Smooth muscle cell (in vitro differentiated cells): Measurements from ENCODE around the gene USP54. TPM values are rescaled to one million over a fixed set of nuclear protein-coding genes. Genes with fewer than 3 reads are reported as not detected.

Experiments used
- DNase-seq: peaks from one replicate; lab custom pipeline; 2025; ENCODE audit not compliant: unreplicated experiment; lab: John Stamatoyannopoulos, UW
- H2AFZ ChIP-seq: fragments of 200-600 bp; sonication (generic); 2 replicates; pipeline ENCODE4 v1.6.0; 2016; ENCODE audit warnings: antibody characterized with exemption, low read depth, mild to moderate bottlenecking
- H3F3A ChIP-seq: fragments of 200-600 bp; sonication (generic); 2 replicates; pipeline ENCODE4 v1.6.0; 2017; ENCODE audit warnings: antibody characterized with exemption, low read depth
- H3K27ac ChIP-seq: fragments of 200-600 bp; sonication (generic); 2 replicates; pipeline ENCODE4 v1.5.1; 2016; ENCODE audit warnings: low read depth, mild to moderate bottlenecking
- H3K27me3 ChIP-seq: fragments of 200-600 bp; sonication (generic); 2 replicates; pipeline ENCODE4 v1.6.1; 2016; ENCODE audit warnings: low read depth, mild to moderate bottlenecking
- H3K36me3 ChIP-seq: fragments of 200-600 bp; sonication (generic); 2 replicates; pipeline ENCODE4 v1.5.1; 2016; ENCODE audit warnings: low read depth
- H3K4me1 ChIP-seq: fragments of 200-600 bp; sonication (generic); 2 replicates; pipeline ENCODE4 v1.5.1; 2016; ENCODE audit warnings: low read depth
- H3K4me2 ChIP-seq: fragments of 200-600 bp; sonication (generic); 2 replicates; pipeline ENCODE4 v1.6.0; 2016; ENCODE audit warnings: mild to moderate bottlenecking
- H3K4me3 ChIP-seq: fragments of 200-600 bp; sonication (generic); 2 replicates; pipeline ENCODE4 v1.5.1; 2016; ENCODE audit warnings: mild to moderate bottlenecking
- H3K79me2 ChIP-seq: fragments of 200-600 bp; sonication (generic); 2 replicates; pipeline ENCODE4 v1.6.0; 2016; ENCODE audit warnings: low read depth, mild to moderate bottlenecking
- H3K9ac ChIP-seq: fragments of 200-600 bp; sonication (generic); 2 replicates; pipeline ENCODE4 v1.6.0; 2016; ENCODE audit warnings: low read depth
- H3K9me3 ChIP-seq: fragments of 200-600 bp; sonication (generic); replicated peaks from 2 replicates; pipeline ENCODE4 v1.5.1; 2016; ENCODE audit warnings: low read depth
- H4K20me1 ChIP-seq: fragments of 200-600 bp; sonication (generic); 2 replicates; pipeline ENCODE4 v1.6.0; 2016; ENCODE audit warnings: low read depth
- CTCF ChIP-seq: fragments of 200-600 bp; sonication (generic); IDR thresholded peaks from 2 replicates; pipeline ENCODE4 v1.5.1; 2017; ENCODE audit warnings: borderline replicate concordance, mild to moderate bottlenecking, antibody characterized with exemption; ENCODE audit not compliant: insufficient read depth, poor library complexity, severe bottlenecking
- WGBS: methylation state at CpG from one replicate; pipeline ENCODE4 v1.1.7; 2016; ENCODE audit warnings: low lambda C conversion rate; 5-methylcytosine and 5-hydroxymethylcytosine counted together
- polyA plus RNA-seq: library from polyadenylated mRNA; unstranded; fragments of >200 nt; fragmentation: Nextera tagmentation; extraction: Ambion mirVana; gene quantifications from 2 replicates; pipeline ENCODE4 v1.2.1, GENCODE V29; 2016
- total RNA-seq: library from RNA; depleted of rRNA; stranded (reverse); fragments of >200 nt; gene quantifications from 2 replicates; pipeline ENCODE4 v1.2.3, GENCODE V29; 2014

Gene USP54
- total and polyA plus RNA-seq, 2 experiments from 2014 or later, result 3.1 to 8.2 TPM

GRCh38 chr10:73559590-73559989 is 31.6 kb downstream of the USP54 start:
- Histone ChIP-seq H3K36me3 (no peaks in the 10 kb centered on the region), H3K4me1 (peaks cover 9% of the 10 kb centered on the region), H3F3A (no peaks in the 10 kb centered on the region), H3K4me3 (no peak overlapping the region), H3K9me3 (no peaks in the 10 kb centered on the region), H2AFZ (no peak overlapping the region), H3K27ac (no peak overlapping the region), H4K20me1 (no peaks in the 10 kb centered on the region), H3K4me2 (no peak overlapping the region), H3K27me3 (no peaks in the 10 kb centered on the region), H3K79me2 (no peaks in the 10 kb centered on the region), H3K9ac (no peak overlapping the region)
- no peak for TF ChIP-seq CTCF
- no peak for DNase-seq
- 88% methylated on average over 6 of the region's 6 CpGs for WGBS

- Histone ChIP-seq H3K79me2 (no peaks in the 10 kb centered on the region), H3K4me2 (no peak overlapping the region), H3K4me3 (no peak overlapping the region), H3K9me3 (no peaks in the 10 kb centered on the region), H3K36me3 (no peaks in the 10 kb centered on the region), H3K27me3 (no peaks in the 10 kb centered on the region), H2AFZ (no peak overlapping the region), H3K9ac (no peak overlapping the region), H3F3A (no peaks in the 10 kb centered on the region), H4K20me1 (no peaks in the 10 kb centered on the region), H3K4me1 (peaks cover 29% of the 10 kb centered on the region), H3K27ac (no peak overlapping the region)
- no peak for TF ChIP-seq CTCF
- WGBS, result 95% methylated on average over 2 of the region's 2 CpGs
- no peak for DNase-seq
These were observed 34.3 kb downstream of the USP54 start for GRCh38 chr10:73556855-73557254.

- Histone ChIP-seq H3K79me2 (no peaks in the 10 kb centered on the region), H3K9me3 (no peaks in the 10 kb centered on the region), H3K36me3 (no peaks in the 10 kb centered on the region), H2AFZ (no peak overlapping the region), H3K4me2 (no peak overlapping the region), H3K9ac (no peak overlapping the region), H3K4me3 (no peak overlapping the region), H4K20me1 (no peaks in the 10 kb centered on the region), H3K27ac (no peak overlapping the region), H3K27me3 (no peaks in the 10 kb centered on the region), H3F3A (no peaks in the 10 kb centered on the region), H3K4me1 (peaks cover 29% of the 10 kb centered on the region)
- DNase-seq, result no peak
- no peak for TF ChIP-seq CTCF
These were observed 36.4 kb downstream of the USP54 start for GRCh38 chr10:73554721-73555120.

GRCh38 chr10:73553761-73554160 is 37.4 kb downstream of the USP54 start:
- no peaks in the 10 kb centered on the region for H3K36me3 ChIP-seq
- WGBS, result 92% methylated on average over 2 of the region's 2 CpGs
- H3K9ac ChIP-seq, result no peak overlapping the region
- no peaks in the 10 kb centered on the region for H3F3A ChIP-seq
- no peak overlapping the region for H2AFZ ChIP-seq
- no peak overlapping the region for H3K4me2 ChIP-seq
- H3K9me3 ChIP-seq, result no peaks in the 10 kb centered on the region
- no peak overlapping the region for H3K27ac ChIP-seq
- H3K4me1 ChIP-seq, result peaks cover 29% of the 10 kb centered on the region
- no peaks in the 10 kb centered on the region for H3K27me3 ChIP-seq
- no peak for TF ChIP-seq CTCF
- no peak for DNase-seq
- H3K4me3 ChIP-seq, result no peak overlapping the region
- H4K20me1 ChIP-seq, result no peaks in the 10 kb centered on the region
- no peaks in the 10 kb centered on the region for H3K79me2 ChIP-seq
